Renal cortical epithelial cell (primary cell): Measurements from ENCODE around the gene EID2B. TPM values are rescaled to one million over a fixed set of nuclear protein-coding genes. Genes with fewer than 3 reads are reported as not detected.

Source experiments
- DNase-seq: peaks from one replicate; pipeline ENCODE4 v3.0.0-alpha.2; 2011; ENCODE audit warnings: low read depth
- total RNA-seq: library from RNA; depleted of rRNA; stranded (reverse); fragments of >200 nt; gene quantifications from 2 replicates; pipeline ENCODE4 v1.2.3, GENCODE V29; 2014

The EID2B gene
- total RNA-seq, 1 donor from 2014 or later, result 2.5 TPM

DNA sequence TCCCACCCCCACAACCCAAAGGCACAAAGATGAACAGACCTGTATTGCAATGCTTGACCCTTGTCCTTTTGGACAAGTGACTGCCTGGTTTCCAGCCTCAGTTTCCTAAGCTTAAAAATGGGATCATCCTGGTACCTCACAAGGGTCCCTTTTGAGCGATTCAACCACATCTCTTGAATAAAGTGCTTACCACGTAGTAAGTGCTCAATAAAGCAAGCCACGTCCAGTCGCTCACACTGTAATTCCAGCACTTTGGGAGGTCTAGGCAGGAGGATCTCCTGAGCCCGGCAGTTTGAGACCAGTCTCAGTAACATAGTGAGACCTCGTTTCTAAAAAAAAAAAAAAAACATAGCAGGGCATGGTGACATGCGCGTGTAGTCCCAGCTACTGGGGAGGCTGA is 32.7 kb downstream of the EID2B start:
- DNase-seq, result no peak

- no peak for DNase-seq
Observed at GRCh38 chr19:39498798-39499642, 33.6 kb downstream of the EID2B start, which contains the start of gene DLL3. Gene DLL3, plus strand, starts transcription at chr19:39498947. Its CDS starts 28 bp downstream, at chr19:39498975.

GRCh38 chr19:39497996-39498797 is 34.5 kb downstream of the EID2B start:
- DNase-seq, result no peak

- DNase-seq, result no peak
Observed at GRCh38 chr19:39497701-39497995, 35.0 kb downstream of the EID2B start.

- no peak for DNase-seq
Observed at GRCh38 chr19:39496063-39496462, 36.6 kb downstream of the EID2B start.

DNA sequence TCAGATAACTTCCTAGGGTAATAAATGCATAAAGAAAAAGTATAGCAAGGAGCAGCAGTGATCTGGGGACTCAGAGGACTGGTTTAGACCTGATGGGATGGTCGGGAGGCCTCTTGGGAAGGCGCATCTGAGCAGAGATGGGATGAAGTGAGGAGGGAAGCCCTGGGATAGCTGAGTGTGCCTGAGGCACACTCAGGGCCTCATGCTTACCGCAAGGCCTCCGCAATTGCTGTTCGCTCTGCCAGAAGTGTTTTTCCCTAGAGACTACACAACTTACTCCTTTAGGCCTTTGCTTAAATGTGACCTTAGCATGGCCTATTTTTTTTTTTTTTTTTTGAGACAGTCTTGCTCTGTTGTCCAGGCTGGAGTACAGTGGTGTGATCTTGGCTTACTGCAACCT is 38.0 kb downstream of the EID2B start:
- DNase-seq, result no peak

DNA sequence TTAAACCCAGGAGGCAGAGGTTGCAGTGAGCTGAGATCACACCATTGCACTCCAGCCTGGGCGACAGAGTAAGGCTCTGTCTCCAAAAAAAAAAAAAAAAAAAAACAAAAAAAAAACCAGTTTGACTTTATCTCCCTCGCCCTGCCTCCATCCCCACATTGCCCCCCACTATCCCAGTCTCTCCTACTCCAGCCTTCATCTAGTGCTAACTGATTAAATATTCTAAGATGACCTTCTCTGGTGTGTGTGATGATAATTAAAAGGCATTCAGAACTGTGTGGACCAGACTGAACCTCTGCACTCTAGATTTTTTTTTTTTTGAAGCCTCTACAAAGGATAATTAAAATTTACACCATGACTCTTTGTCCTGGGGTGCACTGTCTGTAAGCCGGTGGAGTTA is 39.9 kb downstream of the EID2B start:
- DNase-seq, result no peak

DNA sequence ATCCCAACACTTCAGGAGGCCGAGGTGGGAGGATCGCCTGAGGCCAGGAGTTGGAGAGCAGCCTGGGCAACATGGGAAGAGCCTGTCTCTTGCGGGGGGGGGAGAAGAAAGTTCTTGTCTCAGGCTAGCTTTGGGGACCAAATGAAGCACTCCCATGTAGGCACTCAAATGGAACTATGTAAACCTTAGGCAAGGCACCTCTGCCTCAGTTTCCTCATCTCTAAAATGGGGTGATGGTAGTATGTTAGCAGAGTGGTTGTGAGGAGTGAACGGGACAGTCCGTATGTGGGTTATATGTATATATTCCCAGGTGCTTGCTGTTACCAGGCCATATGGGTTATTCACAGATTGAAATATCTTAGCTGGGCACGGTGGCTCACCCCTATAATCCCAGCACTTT is 40.4 kb downstream of the EID2B start:
- no peak for DNase-seq

DNA sequence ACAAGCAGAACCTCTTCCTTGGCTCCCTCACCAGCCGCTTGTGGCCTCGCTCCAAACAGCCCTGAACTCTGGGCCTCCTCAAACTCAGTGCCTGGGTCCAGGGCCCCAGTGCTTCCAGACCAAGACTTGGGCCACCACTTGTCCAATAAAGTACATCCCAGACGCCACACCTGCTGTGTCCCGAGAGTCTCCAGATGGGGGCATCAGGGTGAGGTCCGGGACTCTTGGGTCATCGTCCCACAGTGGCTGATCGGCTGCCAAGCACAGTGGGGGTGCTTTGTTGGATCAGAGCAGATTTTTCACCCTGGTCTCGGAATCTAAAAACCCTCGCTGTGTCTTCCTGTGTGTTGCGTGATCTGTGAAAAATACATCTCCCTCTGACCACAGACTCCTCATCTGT is 42.9 kb downstream of the EID2B start:
- DNase-seq, result no peak

- DNase-seq, result no peak
Observed at GRCh38 chr19:39483141-39483540, 49.5 kb downstream of the EID2B start.

GRCh38 chr19:39481676-39482075 is 51.0 kb downstream of the EID2B start:
- DNase-seq, result no peak

DNA sequence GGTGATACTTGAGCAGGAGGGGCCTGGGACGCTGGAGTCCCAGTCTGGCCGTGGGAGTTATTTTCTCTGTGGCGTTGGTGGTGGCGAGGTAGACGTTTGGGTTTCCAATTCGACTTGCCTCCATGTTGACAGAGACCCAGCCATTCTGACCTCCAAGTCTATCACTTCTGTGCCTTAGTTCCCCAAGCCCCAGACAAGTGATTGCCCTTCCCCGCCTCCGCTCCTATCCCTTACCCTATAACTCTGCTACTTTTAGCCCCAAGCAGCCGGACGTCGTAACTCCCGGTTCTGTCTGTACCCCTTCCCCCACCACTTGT is 51.5 kb downstream of the EID2B start:
- DNase-seq, result no peak

Other genes with a start within 250 kb of the EID2B start
- gene IFNL1, start 236.4 kb downstream of the EID2B start, total RNA-seq, result not detected in 2 replicates
- 0.15 TPM in 1 of 2 replicates, not detected in the other for gene LRFN1, start 212.0 kb downstream of the EID2B start, total RNA-seq
- not detected in 2 replicates for gene GMFG, start 196.8 kb downstream of the EID2B start, total RNA-seq
- 20.1 and 100 TPM in 2 replicates for gene SAMD4B, start 190.4 kb downstream of the EID2B start, total RNA-seq
- 23.1 and 40.9 TPM in 2 replicates for gene PAF1, start 141.7 kb downstream of the EID2B start, total RNA-seq
- 19.3 and 29.7 TPM in 2 replicates for gene MED29, start 141.5 kb downstream of the EID2B start, total RNA-seq
- gene ZFP36, start 126.0 kb downstream of the EID2B start, total RNA-seq, result 0.35 and 2.8 TPM in 2 replicates
- 6.1 and 12.9 TPM in 2 replicates for gene PLEKHG2, start 120.2 kb downstream of the EID2B start, total RNA-seq
- gene RPS16, start 96.9 kb downstream of the EID2B start, total RNA-seq, result 34.7 and 44.3 TPM in 2 replicates
- gene SUPT5H, start 87.3 kb downstream of the EID2B start, total RNA-seq, result 55.4 and 114 TPM in 2 replicates
- gene TIMM50, start 52.0 kb downstream of the EID2B start, total RNA-seq, result 43.6 and 71.4 TPM in 2 replicates
- 0.05 TPM in 1 of 2 replicates, not detected in the other for gene DLL3, start 33.9 kb downstream of the EID2B start, total RNA-seq
- gene SELENOV, start 17.7 kb downstream of the EID2B start, total RNA-seq, result not detected in 2 replicates
- gene EID2, start 7.3 kb upstream of the EID2B start, total RNA-seq, result 5.4 and 16.9 TPM in 2 replicates
- gene LGALS13, start 69.7 kb upstream of the EID2B start, total RNA-seq, result not detected in 2 replicates
- gene LGALS16, start 123.1 kb upstream of the EID2B start, total RNA-seq, result not detected in 2 replicates
- gene LGALS14, start 171.6 kb upstream of the EID2B start, total RNA-seq, result not detected in 2 replicates
- not detected in 2 replicates for gene CLC, start 205.2 kb upstream of the EID2B start, total RNA-seq
- not detected in 2 replicates for gene LEUTX, start 246.0 kb upstream of the EID2B start, total RNA-seq